PC-3 (cell line): ENCODE results near the gene PAIP2.

Experiments used
- CTCF ChIP-seq: fragments of 300-600 bp; sonication (generic); conservative IDR thresholded peaks from 2 replicates; pipeline ENCODE4 v1.5.1; 2017; ENCODE audit warnings: antibody characterized with exemption, low read depth, mild to moderate bottlenecking, low read length
- EZH2 ChIP-seq: fragments of 300-600 bp; sonication (generic); IDR thresholded peaks from one replicate; pipeline ENCODE4 v1.6.1; 2017; ENCODE audit warnings: antibody characterized with exemption, mild to moderate bottlenecking, low read length; ENCODE audit not compliant: unreplicated experiment
- EZH2phosphoT487 ChIP-seq: fragments of 300-600 bp; sonication (generic); IDR thresholded peaks from 2 replicates; pipeline ENCODE4 v1.6.1; 2018; ENCODE audit warnings: mild to moderate bottlenecking, antibody characterized with exemption, low read length, borderline replicate concordance

DNA sequence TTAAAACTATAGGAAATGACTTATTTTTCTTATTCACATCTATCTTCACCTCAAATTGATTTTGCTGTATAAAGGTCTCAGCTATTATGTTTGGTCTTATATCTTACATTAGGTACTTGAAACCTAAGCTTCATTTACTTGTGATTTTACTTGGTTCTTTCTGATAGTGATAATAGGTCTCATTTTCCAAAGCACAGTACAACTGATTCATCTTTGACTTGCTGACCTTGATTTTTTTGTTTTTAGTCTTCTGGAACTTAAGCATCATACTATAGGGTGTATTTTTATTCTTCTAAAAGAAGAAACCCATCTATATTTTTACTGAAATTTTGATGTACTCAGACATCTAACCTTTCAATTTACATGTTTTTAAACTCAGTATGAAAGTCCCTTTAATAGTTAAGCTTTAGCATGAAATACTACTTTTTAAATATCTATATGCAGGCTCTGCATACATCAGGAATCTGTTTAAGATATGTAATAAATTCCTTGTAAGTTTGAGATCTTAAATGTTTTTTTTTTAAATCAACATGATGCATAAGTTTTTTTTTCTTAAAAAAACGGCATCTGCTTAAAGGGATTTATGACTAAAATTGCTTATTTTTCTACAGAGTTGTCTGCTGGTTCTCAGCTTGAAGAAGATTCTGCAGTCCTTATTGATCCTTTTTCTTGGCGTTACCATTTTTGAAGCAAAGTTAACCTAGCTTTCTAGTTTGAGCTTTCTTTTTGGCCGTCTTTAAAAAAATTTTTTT lies 34.9 kb upstream of the PAIP2 start:
- TF ChIP-seq CTCF, result no peak
- no peak for TF ChIP-seq EZH2
- no peak for TF ChIP-seq EZH2phosphoT487
